Ishikawa (cell line): ENCODE results near the gene TRERF1.

Experiments
- CEBPB ChIP-seq: IDR thresholded peaks from 2 replicates; pipeline ENCODE4 v1.6.1; 2012
- CREB1 ChIP-seq: IDR thresholded peaks from 2 replicates; pipeline ENCODE4 v1.6.1; 2012; ENCODE audit warnings: low read depth
- EGR1 ChIP-seq: IDR thresholded peaks from 2 replicates; pipeline ENCODE4 v1.6.1; 2012
- EP300 ChIP-seq: IDR thresholded peaks from 2 replicates; pipeline ENCODE4 v1.6.1; 2012; ENCODE audit warnings: borderline replicate concordance
- FOXM1 ChIP-seq: IDR thresholded peaks from 2 replicates; pipeline ENCODE4 v1.6.1; 2012; ENCODE audit warnings: low read depth, borderline replicate concordance
- MAX ChIP-seq: IDR thresholded peaks from 2 replicates; pipeline ENCODE4 v1.6.1; 2012
- NFIC ChIP-seq: IDR thresholded peaks from 2 replicates; pipeline ENCODE4 v1.6.1; 2012
- RAD21 ChIP-seq: IDR thresholded peaks from 2 replicates; pipeline ENCODE4 v1.6.1; 2012; ENCODE audit warnings: low read depth
- TAF1 ChIP-seq: IDR thresholded peaks from 2 replicates; pipeline ENCODE4 v1.6.1; 2012; ENCODE audit warnings: low read depth, mild to moderate bottlenecking
- TCF12 ChIP-seq: IDR thresholded peaks from 2 replicates; pipeline ENCODE4 v1.6.1; 2012; ENCODE audit warnings: low read depth
- TEAD4 ChIP-seq: IDR thresholded peaks from 2 replicates; pipeline ENCODE4 v1.6.1; 2012
- YY1 ChIP-seq: IDR thresholded peaks from 2 replicates; pipeline ENCODE4 v1.6.1; 2012; ENCODE audit warnings: low read depth
- ZBTB7A ChIP-seq: IDR thresholded peaks from 2 replicates; pipeline ENCODE4 v1.6.1; 2012; ENCODE audit warnings: low read depth
- TF ChIP-seq, protein P1 (sequence below): IDR thresholded peaks from 2 replicates; pipeline ENCODE4 v1.6.1; 2012; ENCODE audit warnings: low read depth, mild to moderate bottlenecking
- TF ChIP-seq, protein P2 (sequence below): IDR thresholded peaks from 2 replicates; pipeline ENCODE4 v1.6.1; 2012

The TRERF1 gene

GRCh38 chr6:42349753-42350511, 101.8 kb downstream of the TRERF1 start:
- no peak for TF ChIP-seq RAD21
- TF ChIP-seq, protein P1, sequence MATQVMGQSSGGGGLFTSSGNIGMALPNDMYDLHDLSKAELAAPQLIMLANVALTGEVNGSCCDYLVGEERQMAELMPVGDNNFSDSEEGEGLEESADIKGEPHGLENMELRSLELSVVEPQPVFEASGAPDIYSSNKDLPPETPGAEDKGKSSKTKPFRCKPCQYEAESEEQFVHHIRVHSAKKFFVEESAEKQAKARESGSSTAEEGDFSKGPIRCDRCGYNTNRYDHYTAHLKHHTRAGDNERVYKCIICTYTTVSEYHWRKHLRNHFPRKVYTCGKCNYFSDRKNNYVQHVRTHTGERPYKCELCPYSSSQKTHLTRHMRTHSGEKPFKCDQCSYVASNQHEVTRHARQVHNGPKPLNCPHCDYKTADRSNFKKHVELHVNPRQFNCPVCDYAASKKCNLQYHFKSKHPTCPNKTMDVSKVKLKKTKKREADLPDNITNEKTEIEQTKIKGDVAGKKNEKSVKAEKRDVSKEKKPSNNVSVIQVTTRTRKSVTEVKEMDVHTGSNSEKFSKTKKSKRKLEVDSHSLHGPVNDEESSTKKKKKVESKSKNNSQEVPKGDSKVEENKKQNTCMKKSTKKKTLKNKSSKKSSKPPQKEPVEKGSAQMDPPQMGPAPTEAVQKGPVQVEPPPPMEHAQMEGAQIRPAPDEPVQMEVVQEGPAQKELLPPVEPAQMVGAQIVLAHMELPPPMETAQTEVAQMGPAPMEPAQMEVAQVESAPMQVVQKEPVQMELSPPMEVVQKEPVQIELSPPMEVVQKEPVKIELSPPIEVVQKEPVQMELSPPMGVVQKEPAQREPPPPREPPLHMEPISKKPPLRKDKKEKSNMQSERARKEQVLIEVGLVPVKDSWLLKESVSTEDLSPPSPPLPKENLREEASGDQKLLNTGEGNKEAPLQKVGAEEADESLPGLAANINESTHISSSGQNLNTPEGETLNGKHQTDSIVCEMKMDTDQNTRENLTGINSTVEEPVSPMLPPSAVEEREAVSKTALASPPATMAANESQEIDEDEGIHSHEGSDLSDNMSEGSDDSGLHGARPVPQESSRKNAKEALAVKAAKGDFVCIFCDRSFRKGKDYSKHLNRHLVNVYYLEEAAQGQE = no peak
- TF ChIP-seq MAX = no peak
- no peak for TF ChIP-seq CREB1
- TF ChIP-seq EP300 = no peak
- no peak for TF ChIP-seq ZBTB7A
- TF ChIP-seq YY1 = no peak
- TF ChIP-seq CEBPB = no peak

DNA sequence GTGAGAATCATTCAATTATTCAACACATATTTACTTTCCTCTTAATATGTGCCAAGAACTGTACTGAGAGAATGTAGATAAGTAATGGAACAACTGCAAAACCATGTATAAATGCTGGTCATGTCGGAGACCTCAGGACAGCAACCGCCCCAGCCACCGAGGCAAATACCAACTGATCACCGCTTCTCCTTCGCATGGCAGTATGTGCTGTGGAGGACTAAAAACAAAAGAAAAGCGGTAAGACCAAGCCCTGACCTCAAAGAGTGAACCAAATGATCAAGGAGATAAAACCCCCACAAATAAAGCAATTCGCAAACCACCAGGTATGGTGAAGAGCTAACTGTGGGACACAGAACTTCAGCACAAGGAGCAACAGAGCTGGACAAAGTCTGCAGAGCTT, 104.3 kb downstream of the TRERF1 start:
- TF ChIP-seq TCF12 = no peak
- TF ChIP-seq ZBTB7A = no peak
- TF ChIP-seq EP300 = no peak
- TF ChIP-seq RAD21 = no peak
- no peak for TF ChIP-seq YY1
- no peak for TF ChIP-seq MAX
- TF ChIP-seq FOXM1 = no peak
- no peak for TF ChIP-seq NFIC
- no peak for TF ChIP-seq EGR1
- TF ChIP-seq TAF1 = no peak
- TF ChIP-seq CREB1 = no peak
- TF ChIP-seq CEBPB = no peak
- TF ChIP-seq TEAD4 = no peak
- TF ChIP-seq, protein P1 = no peak
- TF ChIP-seq, protein P2, sequence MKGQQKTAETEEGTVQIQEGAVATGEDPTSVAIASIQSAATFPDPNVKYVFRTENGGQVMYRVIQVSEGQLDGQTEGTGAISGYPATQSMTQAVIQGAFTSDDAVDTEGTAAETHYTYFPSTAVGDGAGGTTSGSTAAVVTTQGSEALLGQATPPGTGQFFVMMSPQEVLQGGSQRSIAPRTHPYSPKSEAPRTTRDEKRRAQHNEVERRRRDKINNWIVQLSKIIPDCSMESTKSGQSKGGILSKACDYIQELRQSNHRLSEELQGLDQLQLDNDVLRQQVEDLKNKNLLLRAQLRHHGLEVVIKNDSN = no peak

DNA sequence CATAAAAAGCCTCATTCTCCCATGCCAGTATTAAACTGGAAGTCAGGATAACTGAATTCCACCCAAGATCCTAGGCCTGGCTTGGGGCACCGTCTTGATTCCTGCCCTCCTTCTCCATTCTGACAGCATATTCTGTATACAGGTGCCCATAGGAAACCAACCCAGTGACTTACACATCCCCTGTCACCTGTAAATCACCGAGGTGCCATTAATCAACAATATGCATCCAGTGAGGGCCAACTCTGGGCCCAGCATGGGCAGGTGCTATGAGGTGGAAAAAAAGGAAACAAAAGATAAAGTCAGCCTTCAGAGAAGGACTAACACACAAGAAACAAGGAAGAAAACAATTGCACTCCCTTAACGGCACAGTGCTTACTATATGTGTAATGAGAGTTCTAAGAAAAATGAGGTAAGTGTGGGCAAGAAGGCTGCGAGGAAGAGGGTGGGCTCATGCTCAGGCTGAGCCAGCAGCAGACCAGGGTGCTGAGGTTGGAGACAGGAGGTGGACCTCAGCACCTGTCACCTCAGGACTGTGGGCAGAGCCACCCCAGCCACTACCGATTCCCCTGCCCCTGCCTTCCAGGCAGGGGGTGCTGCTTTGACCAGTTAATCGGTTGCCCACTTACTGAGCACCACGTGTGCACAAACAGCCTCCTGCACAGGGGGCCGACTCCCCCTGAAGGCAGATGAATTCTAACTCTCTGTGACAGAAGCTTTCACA, 105.9 kb downstream of the TRERF1 start:
- no peak for TF ChIP-seq ZBTB7A
- no peak for TF ChIP-seq CREB1
- no peak for TF ChIP-seq TEAD4
- TF ChIP-seq, protein P2 = no peak
- TF ChIP-seq TCF12 = no peak
- no peak for TF ChIP-seq MAX
- no peak for TF ChIP-seq EGR1
- TF ChIP-seq FOXM1 = no peak
- TF ChIP-seq YY1 = no peak
- TF ChIP-seq TAF1 = no peak
- TF ChIP-seq NFIC = no peak
- no peak for TF ChIP-seq RAD21
- TF ChIP-seq EP300 = no peak
- TF ChIP-seq, protein P1 = no peak
